H9 (cell line): ENCODE measurements around the gene NEK7. TPM values are rescaled to one million over a fixed set of nuclear protein-coding genes. Genes with fewer than 3 reads are reported as not detected.

Experiments
- DNase-seq: peaks from one replicate; pipeline ENCODE4 v3.0.0-alpha.2; 2017
- H2AFZ ChIP-seq: one replicate; pipeline ENCODE4 v1.6.1; 2013; ENCODE audit warnings: mild to moderate bottlenecking, low read length, control low read depth, moderate library complexity
- H2AK5ac ChIP-seq: 2 replicates; pipeline ENCODE4 v1.6.1; 2013; ENCODE audit warnings: low read length, control low read depth, mixed read lengths; ENCODE audit not compliant: insufficient read length
- H2BK120ac ChIP-seq: one replicate; pipeline ENCODE4 v1.6.1; 2013; ENCODE audit warnings: low read depth, mild to moderate bottlenecking, low read length, control low read depth, inconsistent platforms; ENCODE audit not compliant: poor library complexity, severe bottlenecking
- H2BK12ac ChIP-seq: 2 replicates; pipeline ENCODE4 v1.6.1; 2013; ENCODE audit warnings: low read length, control low read depth, mixed read lengths, low read depth; ENCODE audit not compliant: insufficient read length
- H2BK15ac ChIP-seq: 2 replicates; pipeline ENCODE4 v1.6.1; 2013; ENCODE audit warnings: low read depth, low read length, control low read depth
- H2BK20ac ChIP-seq: one replicate; pipeline ENCODE4 v1.6.1; 2013; ENCODE audit warnings: low read depth, mild to moderate bottlenecking, low read length, control low read depth, inconsistent platforms; ENCODE audit not compliant: poor library complexity, severe bottlenecking
- H2BK5ac ChIP-seq: 2 replicates; pipeline ENCODE4 v1.6.1; 2013; ENCODE audit warnings: low read length, control low read depth, mixed read lengths; ENCODE audit not compliant: insufficient read length
- H3K14ac ChIP-seq: 2 replicates; pipeline ENCODE4 v1.6.1; 2013; ENCODE audit warnings: low read length, control low read depth; ENCODE audit not compliant: insufficient read depth
- H3K18ac ChIP-seq: 2 replicates; pipeline ENCODE4 v1.6.1; 2013; ENCODE audit warnings: low read depth, mild to moderate bottlenecking, mixed read lengths, low read length, control low read depth; ENCODE audit not compliant: insufficient read length
- H3K23ac ChIP-seq: 2 replicates; pipeline ENCODE4 v1.6.1; 2013; ENCODE audit warnings: low read length, control low read depth, mixed read lengths, low read depth; ENCODE audit not compliant: insufficient read length
- H3K23me2 ChIP-seq: 2 replicates; pipeline ENCODE4 v1.6.1; 2013; ENCODE audit warnings: low read depth, mild to moderate bottlenecking, mixed read lengths, low read length, control low read depth; ENCODE audit not compliant: insufficient read length, poor library complexity, severe bottlenecking
- H3K27ac ChIP-seq: 2 replicates; pipeline ENCODE4 v1.5.1; 2013; ENCODE audit warnings: low read length, control low read depth, mixed read lengths, low read depth; ENCODE audit not compliant: insufficient read length
- H3K27me3 ChIP-seq: 2 replicates; pipeline ENCODE4 v1.6.1; 2013; ENCODE audit warnings: low read length, control low read depth, inconsistent platforms; ENCODE audit not compliant: insufficient read depth
- H3K4ac ChIP-seq: 2 replicates; pipeline ENCODE4 v1.6.1; 2013; ENCODE audit warnings: low read depth, mild to moderate bottlenecking, control low read depth, inconsistent platforms, low read length, moderate library complexity
- H3K4me1 ChIP-seq: 2 replicates; pipeline ENCODE4 v1.6.1; 2013; ENCODE audit warnings: low read length, control low read depth, inconsistent platforms; ENCODE audit not compliant: insufficient read depth
- H3K4me2 ChIP-seq: 2 replicates; pipeline ENCODE4 v1.6.1; 2013; ENCODE audit warnings: low read length, control low read depth, mixed read lengths; ENCODE audit not compliant: insufficient read length, insufficient read depth
- H3K56ac ChIP-seq: 2 replicates; pipeline ENCODE4 v1.6.1; 2013; ENCODE audit warnings: low read depth, mild to moderate bottlenecking, mixed read lengths, low read length, control low read depth; ENCODE audit not compliant: insufficient read length
- H3K79me1 ChIP-seq: 2 replicates; pipeline ENCODE4 v1.6.1; 2013; ENCODE audit warnings: low read depth, mild to moderate bottlenecking, moderate library complexity, low read length, control low read depth, inconsistent platforms; ENCODE audit not compliant: insufficient read depth, poor library complexity, severe bottlenecking
- H3K79me2 ChIP-seq: 2 replicates; pipeline ENCODE4 v1.6.1; 2013; ENCODE audit warnings: low read length, control low read depth, inconsistent platforms; ENCODE audit not compliant: insufficient read depth
- H3K9ac ChIP-seq: 2 replicates; pipeline ENCODE4 v1.6.1; 2013; ENCODE audit warnings: low read length, control low read depth, mixed read lengths; ENCODE audit not compliant: insufficient read length; ENCODE audit errors: extremely low read depth
- H3K9me3 ChIP-seq: one replicate; pipeline ENCODE4 v1.6.1; 2013; ENCODE audit warnings: low read depth, low read length, inconsistent platforms; ENCODE audit not compliant: control insufficient read depth
- H3T11ph ChIP-seq: one replicate; pipeline ENCODE4 v1.6.1; 2013; ENCODE audit warnings: mild to moderate bottlenecking, low read length, control low read depth, inconsistent platforms
- H4K20me1 ChIP-seq: one replicate; pipeline ENCODE4 v1.6.1; 2013; ENCODE audit not compliant: control insufficient read depth, insufficient read length, insufficient read depth
- H4K5ac ChIP-seq: 2 replicates; pipeline ENCODE4 v1.6.1; 2013; ENCODE audit warnings: low read depth, mild to moderate bottlenecking, mixed read lengths, low read length, control low read depth; ENCODE audit not compliant: insufficient read length
- H4K8ac ChIP-seq: replicated peaks from 2 replicates; pipeline ENCODE4 v1.6.1; 2013; ENCODE audit warnings: low read length, control low read depth, mixed read lengths, low read depth; ENCODE audit not compliant: insufficient read length
- H4K91ac ChIP-seq: 2 replicates; pipeline ENCODE4 v1.6.1; 2013; ENCODE audit warnings: low read depth, mild to moderate bottlenecking, moderate library complexity, mixed read lengths, low read length, control low read depth; ENCODE audit not compliant: insufficient read length
- H3K27ac Mint-ChIP-seq, 3 experiments: 2 replicates in 2 of 3; 3 replicates in 1 of 3; pipeline ENCODE4 v1.8.0; 2020 to 2021; ENCODE audit warnings: mixed read lengths in 3 of 3, mild to moderate bottlenecking in 1 of 3, moderate library complexity in 1 of 3
- H3K27me3 Mint-ChIP-seq: 2 replicates; pipeline ENCODE4 v1.8.0; 2021; ENCODE audit warnings: low read depth, mild to moderate bottlenecking, moderate library complexity, mixed read lengths
- H3K36me3 Mint-ChIP-seq, 3 experiments: 2 replicates in 2 of 3; 3 replicates in 1 of 3; pipeline ENCODE4 v1.8.0; 2020 to 2021; ENCODE audit warnings: low read depth in 3 of 3, mixed read lengths in 3 of 3; ENCODE audit not compliant: insufficient read depth in 1 of 3
- H3K4me1 Mint-ChIP-seq, 2 experiments: 2 replicates each; pipeline ENCODE4 v1.8.0; 2020; ENCODE audit warnings: mixed read lengths in 2 of 2
- H3K4me3 Mint-ChIP-seq, 2 experiments: 2 replicates in 1 of 2; 3 replicates in 1 of 2; pipeline ENCODE4 v1.8.0; 2020 to 2021; ENCODE audit warnings: mild to moderate bottlenecking in 2 of 2, mixed read lengths in 2 of 2, moderate library complexity in 1 of 2
- H3K9me3 Mint-ChIP-seq, 2 experiments: 2 replicates in 1 of 2; 3 replicates in 1 of 2; pipeline ENCODE4 v1.8.0; 2020; ENCODE audit warnings: mild to moderate bottlenecking in 2 of 2, mixed read lengths in 2 of 2, moderate library complexity in 1 of 2
- CTCF ChIP-seq: fragments of 200-600 bp; sonication (generic); conservative IDR thresholded peaks from 3 replicates; pipeline ENCODE4 v1.8.0; 2021; ENCODE audit warnings: antibody characterized with exemption, mild to moderate bottlenecking
- WGBS: extraction: QIAGEN DNeasy Blood & Tissue Kit; methylation state at CpG from one replicate; pipeline ENCODE4 v1.1.7; 2013; ENCODE audit warnings: missing lambda C conversion rate, low lambda C conversion rate, mixed read lengths; ENCODE audit not compliant: insufficient read length; ENCODE audit errors: extremely low coverage; 5-methylcytosine and 5-hydroxymethylcytosine counted together
- total RNA-seq: library from RNA; stranded (reverse); gene quantifications from 2 replicates; pipeline ENCODE4 v1.2.1, GENCODE V29; 2021

Gene NEK7
- total RNA-seq, 1 experiment from 2014 or later, result 9.6 TPM

- H3K4me2 ChIP-seq, result no peak overlapping the region
- no peaks in the 10 kb centered on the region for H3K36me3 Mint-ChIP-seq
Measured at GRCh38 chr1:198253259-198253658, 96.5 kb downstream of the NEK7 start.

More at GRCh38 chr1:198253259-198253658, 96.5 kb downstream of the NEK7 start:
- Histone ChIP-seq H3K9ac (no peak overlapping the region), H2AK5ac (no peak overlapping the region), H3K4ac (no peak overlapping the region), H3T11ph (no peak overlapping the region), H4K8ac (no peak overlapping the region), H3K27me3 (no peaks in the 10 kb centered on the region), H3K14ac (no peak overlapping the region), H4K5ac (no peak overlapping the region), H2BK20ac (no peak overlapping the region), H3K56ac (no peak overlapping the region), H3K9me3 (no peaks in the 10 kb centered on the region), H3K27ac (no peak overlapping the region), H3K23me2 (no peaks in the 10 kb centered on the region), H3K4me1 (peaks cover 3% of the 10 kb centered on the region; the same call in 1 of the 2 replicates), H2AFZ (no peak overlapping the region), H3K18ac (no peak overlapping the region), H2BK15ac (no peak overlapping the region), H3K79me2 (no peaks in the 10 kb centered on the region), H2BK12ac (no peak overlapping the region), H2BK5ac (no peak overlapping the region), H2BK120ac (no peak overlapping the region), H3K79me1 (no peaks in the 10 kb centered on the region), H3K23ac (no peak overlapping the region), H4K91ac (no peak overlapping the region), H4K20me1 (no peaks in the 10 kb centered on the region)
- Mint-ChIP-seq H3K9me3 (peaks cover 0 to 2% of the 10 kb centered on the region in 2 experiments; a peak in 1 of 5 replicates), H3K27me3 (no peaks in the 10 kb centered on the region), H3K27ac (peak overlapping the region in 1 of 3 experiments; percentile 19; a peak in 3 of 7 replicates), H3K4me3 (no peak overlapping the region), H3K4me1 (peaks cover 19 to 25% of the 10 kb centered on the region in 2 experiments)
- no peak for DNase-seq
- TF ChIP-seq CTCF, result no peak
- no CpG with 5 or more reads among the region's 4 CpGs for WGBS
